Hematopoietic multipotent progenitor cell treated with erythropoietin and hydrocortisone succinate and interleukin-3 and kit ligand, for 8 days (in vitro differentiated cells): Measurements from ENCODE around the gene NR5A2.

Experiments used
- DNase-seq: peaks from one replicate; pipeline ENCODE4 v3.0.0-alpha.2; 2015

NR5A2 gene

GRCh38 chr1:200027264-200027823, at the start of gene NR5A2:
Gene NR5A2, plus strand, starts transcription at chr1:200027710. Its CDS starts 138 bp downstream, at chr1:200027848.
- DNase-seq = no peak

- no peak for DNase-seq
These were observed 49.0 kb upstream of the NR5A2 start for GRCh38 chr1:199978408-199978940.

- no peak for DNase-seq
These were observed 48.4 kb upstream of the NR5A2 start for GRCh38 chr1:199979071-199979470.

GRCh38 chr1:199981584-199981983, 45.9 kb upstream of the NR5A2 start:
- no peak for DNase-seq

- no peak for DNase-seq
These were observed 44.9 kb upstream of the NR5A2 start for GRCh38 chr1:199982606-199983005.

- DNase-seq = no peak
These were observed 44.0 kb upstream of the NR5A2 start for GRCh38 chr1:199983531-199983930.

GRCh38 chr1:199995096-199995685, 32.3 kb upstream of the NR5A2 start:
- DNase-seq = no peak

GRCh38 chr1:200005165-200005564, 22.3 kb upstream of the NR5A2 start:
- DNase-seq = no peak

GRCh38 chr1:200006711-200007110, 20.8 kb upstream of the NR5A2 start:
- no peak for DNase-seq

- no peak for DNase-seq
These were observed 11.7 kb upstream of the NR5A2 start for GRCh38 chr1:200015811-200016210.

- DNase-seq = no peak
These were observed 5.8 kb upstream of the NR5A2 start for GRCh38 chr1:200021577-200022238.

- DNase-seq = no peak
These were observed 5.2 kb upstream of the NR5A2 start for GRCh38 chr1:200022239-200022804.

- DNase-seq = no peak
These were observed 1.1 kb downstream of the NR5A2 start for GRCh38 chr1:200028586-200029034.

- DNase-seq = peak; percentile 29
These were observed 1.7 kb downstream of the NR5A2 start for GRCh38 chr1:200029035-200029821.

- DNase-seq = no peak
These were observed 2.3 kb downstream of the NR5A2 start for GRCh38 chr1:200029822-200030152.

GRCh38 chr1:200030791-200031190, 3.3 kb downstream of the NR5A2 start:
- no peak for DNase-seq

GRCh38 chr1:200033511-200034261, 6.2 kb downstream of the NR5A2 start:
- no peak for DNase-seq

GRCh38 chr1:200034262-200034557, 6.7 kb downstream of the NR5A2 start:
- DNase-seq = no peak

GRCh38 chr1:200034761-200035396, 7.4 kb downstream of the NR5A2 start:
- no peak for DNase-seq

GRCh38 chr1:200035397-200035955, 8.0 kb downstream of the NR5A2 start:
- no peak for DNase-seq

- no peak for DNase-seq
These were observed 8.6 kb downstream of the NR5A2 start for GRCh38 chr1:200035956-200036618.
